GM12878 (cell line): Measurements from ENCODE around the gene ELP2. TPM values are rescaled to one million over a fixed set of nuclear protein-coding genes. Genes with fewer than 3 reads are reported as not detected.

Experiments used
- ATAC-seq: fragments of 200-7000 bp; cut with Tn5 transposase; 3 replicates; pipeline ENCODE4 v1.9.1; 2020; ENCODE audit warnings: mild to moderate bottlenecking, moderate library complexity
- BruUV-seq: library from RNA; stranded (reverse); fragments of 400-500 nt; replicated peaks from 2 replicates; lab custom pipeline; 2021; lab: Mats Ljungman, UMichigan
- CTCF ChIA-PET: fragments of 300-600 bp; sonication (Branson Sonifier 250); formaldehyde crosslinking; extraction: SDS; loops from one replicate; lab custom pipeline; 2021; ENCODE audit warnings: inconsistent platforms; lab: Yijun Ruan, JAX
- POLR2A ChIA-PET: fragments of 350-600 bp; formaldehyde crosslinking; extraction: SDS; loops from one replicate; lab custom pipeline; 2021; ENCODE audit warnings: inconsistent platforms; lab: Charles Lee
- RAD21 ChIA-PET: fragments of 300-600 bp; sonication (Branson Sonifier 250); formaldehyde crosslinking; loops from one replicate; lab custom pipeline; 2023; ENCODE audit warnings: antibody characterized with exemption; ENCODE audit not compliant: unreplicated experiment; lab: Charles Lee
- SMC1A ChIA-PET: fragments of 300-600 bp; sonication (Branson Sonifier 250); formaldehyde crosslinking; loops from one replicate; lab custom pipeline; 2023; ENCODE audit not compliant: unreplicated experiment, uncharacterized antibody; lab: Charles Lee
- DNase-seq: peaks from one replicate; pipeline ENCODE4 v3.0.0-alpha.2; 2011; ENCODE audit warnings: low read depth, low spot score
- FAIRE-seq: peaks from 3 replicates; lab custom pipeline; 2011; peaks lifted over from hg19 to GRCh38; lab: Jason Lieb, UNC
- H2AFZ ChIP-seq: 2 replicates; pipeline ENCODE4 v1.6.0; 2011; ENCODE audit warnings: low read depth, low read length, control low read depth; ENCODE audit not compliant: control insufficient read depth
- H3K27ac ChIP-seq: 2 replicates; pipeline ENCODE4 v1.5.1; 2011; ENCODE audit warnings: control low read depth; ENCODE audit not compliant: control insufficient read depth, insufficient read depth
- H3K27me3 ChIP-seq, 2 experiments: replicated peaks in 1 of 2; 2 replicates each; pipeline versions ENCODE4 v1.6.0 to v1.6.1; 2011; ENCODE audit warnings: low read length in 1 of 2; ENCODE audit not compliant: control insufficient read depth in 2 of 2, insufficient read depth in 2 of 2
- H3K36me3 ChIP-seq, 2 experiments: 2 replicates each; pipeline ENCODE4 v1.5.1; 2011; ENCODE audit warnings: low read length in 1 of 2; ENCODE audit not compliant: control insufficient read depth in 2 of 2, insufficient read depth in 2 of 2
- H3K4me1 ChIP-seq: 2 replicates; pipeline ENCODE4 v1.6.1; 2011; ENCODE audit warnings: mild to moderate bottlenecking, low read length, moderate library complexity, mixed read lengths; ENCODE audit not compliant: control insufficient read depth, insufficient read depth
- H3K4me2 ChIP-seq: 2 replicates; pipeline ENCODE4 v1.6.0; 2011; ENCODE audit warnings: control low read depth; ENCODE audit not compliant: control insufficient read depth, insufficient read depth
- H3K4me3 ChIP-seq: fragments of 200-600 bp; sonication (generic); 2 replicates; pipeline ENCODE4 v1.5.1; 2016
- H3K79me2 ChIP-seq: 2 replicates; pipeline ENCODE4 v1.6.0; 2011; ENCODE audit warnings: low read length; ENCODE audit not compliant: control insufficient read depth, insufficient read depth
- H3K9ac ChIP-seq: 2 replicates; pipeline ENCODE4 v1.8.0; 2011; ENCODE audit warnings: low read length, control low read depth, mixed read lengths; ENCODE audit not compliant: control insufficient read depth, insufficient read depth
- H3K9me3 ChIP-seq: replicated peaks from 3 replicates; pipeline ENCODE4 v1.5.1; 2011; ENCODE audit warnings: mild to moderate bottlenecking, low read length; ENCODE audit not compliant: control insufficient read depth, insufficient read depth
- H4K20me1 ChIP-seq: 2 replicates; pipeline ENCODE4 v1.6.0; 2011; ENCODE audit not compliant: control insufficient read depth, insufficient read depth
- BMI1 ChIP-seq: fragments of 450-650 bp; IDR thresholded peaks from 2 replicates; pipeline ENCODE4 v1.6.1; 2016; ENCODE audit warnings: mild to moderate bottlenecking, moderate library complexity, borderline replicate concordance
- GATAD2B ChIP-seq: fragments of 450-650 bp; conservative IDR thresholded peaks from 2 replicates; pipeline ENCODE4 v1.6.1; 2017; ENCODE audit warnings: low read depth, mild to moderate bottlenecking, moderate library complexity
- HCFC1 ChIP-seq: fragments of 150-350 bp; IDR thresholded peaks from 2 replicates; pipeline ENCODE4 v1.6.1; 2014; ENCODE audit warnings: low read length
- HDAC2 ChIP-seq: fragments of 200-600 bp; sonication (generic); IDR thresholded peaks from 2 replicates; pipeline ENCODE4 v1.6.1; 2017
- MEF2B ChIP-seq: fragments of 450-650 bp; IDR thresholded peaks from 2 replicates; pipeline ENCODE4 v1.6.1; 2018; ENCODE audit warnings: mild to moderate bottlenecking, moderate library complexity; ENCODE audit not compliant: partially characterized antibody, poor library complexity, severe bottlenecking
- NRF1 ChIP-seq: conservative IDR thresholded peaks from 2 replicates; pipeline ENCODE4 v1.6.1; 2011; ENCODE audit warnings: mild to moderate bottlenecking, low read depth, low read length, improper control_type of control experiment
- RAD51 ChIP-seq: fragments of 450-650 bp; IDR thresholded peaks from 2 replicates; pipeline ENCODE4 v1.6.1; 2016; ENCODE audit warnings: moderate library complexity, mild to moderate bottlenecking, inconsistent platforms
- RCOR1 ChIP-seq: conservative IDR thresholded peaks from 2 replicates; pipeline ENCODE4 v1.6.1; 2012; ENCODE audit warnings: low read depth, low read length, improper control_type of control experiment
- SMAD5 ChIP-seq: IDR thresholded peaks from 2 replicates; pipeline ENCODE4 v1.6.1; 2016; ENCODE audit warnings: antibody characterized with exemption, low read depth
- SP1 ChIP-seq: IDR thresholded peaks from one replicate; pipeline ENCODE4 v1.6.1; 2011; ENCODE audit warnings: low read depth, low read length
- ZBTB11 ChIP-seq: fragments of 450-650 bp; formaldehyde crosslinking; IDR thresholded peaks from 2 replicates; pipeline ENCODE4 v1.5.0; 2022; ENCODE audit warnings: mild to moderate bottlenecking, missing genetic modification characterization
- ZNF24 ChIP-seq: fragments of 450-650 bp; IDR thresholded peaks from 2 replicates; pipeline ENCODE4 v1.6.1; 2017; ENCODE audit warnings: antibody characterized with exemption, mild to moderate bottlenecking
- WGBS: methylation state at CpG from one replicate; pipeline ENCODE4 v1.1.6; 2016; ENCODE audit warnings: low lambda C conversion rate; ENCODE audit not compliant: insufficient replicate concordance, insufficient coverage; ENCODE audit errors: missing lambda C conversion rate; 5-methylcytosine and 5-hydroxymethylcytosine counted together
- in situ Hi-C: fragments of 300-500 bp; cut with MboI; formaldehyde crosslinking; loops from 9 replicates; pipeline ENCODE4 v1.14.3; 2018; ENCODE audit warnings: mixed read lengths
- intact Hi-C: fragments of 100-400 bp; cut with micrococcal nuclease; formaldehyde crosslinking; loops from one replicate; pipeline ENCODE4 v1.14.2; 2022; ENCODE audit not compliant: unreplicated experiment
- polyA plus RNA-seq, 11 experiments: library from polyadenylated mRNA; depleted of rRNA in 4 of 11; unstranded in 6 of 11; stranded (reverse) in 5 of 11; fragments of >200 nt; fragmentation: Nextera tagmentation in 4 of 11; fragmentation: Illumina TruSeq in 1 of 11; extraction: Ambion mirVana in 4 of 11; extraction: Trizol in 1 of 11; gene quantifications; 1 replicate in 1 of 11; 2 replicates in 10 of 11; pipeline versions ENCODE4 v1.2.1 to v1.2.3, GENCODE V29; 2011 to 2016; ENCODE audit warnings: inconsistent platforms in 2 of 11, missing spikeins in 2 of 11, low read depth in 1 of 11
- total RNA-seq, 4 experiments: library from RNA; depleted of rRNA in 3 of 4; stranded (reverse); fragments of >200 nt in 3 of 4; fragmentation: Illumina TruSeq in 1 of 4; extraction: Trizol in 1 of 4; gene quantifications; 2 replicates each; pipeline versions ENCODE4 v1.2.1 to v1.2.3, GENCODE V29; 2013 to 2021

Gene ELP2
- total and polyA plus RNA-seq, 10 of the 15 experiments (the other 5 are each of a cell fraction or from before 2014, with no cell fraction given): 56.9 to 134 (median 88.5) TPM

- TF ChIP-seq ZBTB11 (CRISPR knock-in tag) (no peak), SMAD5 (no peak), GATAD2B (no peak), NRF1 (no peak), BMI1 (no peak), RAD51 (no peak), SP1 (no peak), ZNF24 (no peak), HDAC2 (no peak), HCFC1 (no peak), RCOR1 (no peak), MEF2B (no peak)
- TF ChIP-seq, all 136 proteins: peak for 0
- Histone ChIP-seq H3K9ac (no peak overlapping the region), H3K4me3 (no peak overlapping the region), H3K36me3 (peaks cover 0 to 3% of the 10 kb centered on the region in 2 experiments; a peak in 3 of 4 replicates), H3K9me3 (peaks cover 3% of the 10 kb centered on the region; the same call in 2 of the 3 replicates), H2AFZ (no peak overlapping the region), H3K4me1 (no peaks in the 10 kb centered on the region), H3K79me2 (peaks cover 23% of the 10 kb centered on the region), H3K4me2 (no peak overlapping the region), H3K27me3 (no peaks in the 10 kb centered on the region), H4K20me1 (no peaks in the 10 kb centered on the region), H3K27ac (no peak overlapping the region; the same call in 1 of the 2 replicates)
- DNase-seq (no peak), ATAC-seq (no peak), FAIRE-seq (no peak)
- BruUV-seq: no TSS peak
- ChIA-PET CTCF (interaction anchor here (3.1 kb wide), 1 partner anchor 160 kb away, joined by 12 read pairs; no protein-coding TSS in a partner anchor), RAD21 (interaction anchor here (1.0 to 1.2 kb wide), 2 partner anchors 160 to 368 kb away, joined by 4 read pairs; no protein-coding TSS in a partner anchor), POLR2A (interaction anchor here (1.0 kb wide), 1 partner anchor 9 kb away, joined by 5 read pairs; no protein-coding TSS in a partner anchor), SMC1A (interaction anchor here (1.7 kb wide), 1 partner anchor 29 kb away, joined by 8 read pairs; no protein-coding TSS in a partner anchor)
- WGBS: 93% methylated on average over 4 of the region's 4 CpGs
- in situ Hi-C loops: no loop called here
- intact Hi-C loops: loop anchor here (5.0 kb wide), 1 partner anchor 108 kb away; no protein-coding TSS in a partner anchor
Measured at GRCh38 chr18:36124841-36125240, 4.9 kb upstream of the ELP2 start.
